HG03025 (cell line): ENCODE results near the gene KY.

Source experiments
- ATAC-seq: cut with Tn5 transposase; IDR thresholded peaks from one replicate; pipeline ENCODE4 v1.9.1; 2021; ENCODE audit warnings: mild to moderate bottlenecking, moderate library complexity; ENCODE audit not compliant: unreplicated experiment, low FRiP score

The KY gene

DNA sequence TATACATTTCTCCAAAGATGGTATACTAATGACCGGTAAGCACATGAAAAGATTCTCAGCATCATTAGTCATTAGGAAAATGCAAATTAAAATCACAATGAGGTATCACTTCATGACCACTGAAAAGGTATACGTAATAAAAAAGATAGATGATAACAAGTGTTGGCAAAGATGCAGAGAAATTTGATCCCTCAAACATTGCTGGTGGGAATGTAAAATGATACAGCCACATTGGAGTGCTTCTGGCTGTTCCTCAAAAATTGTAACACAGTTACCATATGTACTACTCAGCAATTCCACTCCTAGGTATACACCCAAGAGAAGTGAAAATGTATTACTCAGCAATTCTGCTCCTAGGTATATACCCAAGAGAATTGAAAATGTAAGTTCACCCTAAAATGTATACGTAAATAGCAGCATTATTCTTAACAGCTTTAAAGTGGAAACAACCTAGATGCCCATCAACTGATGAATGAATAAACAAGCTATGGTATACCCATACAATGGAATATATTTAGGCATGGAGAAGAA lies 25.0 kb upstream of the KY start:
- ATAC-seq = no peak

- ATAC-seq = no peak
These were observed 21.7 kb upstream of the KY start for GRCh38 chr3:134672571-134672970.

DNA sequence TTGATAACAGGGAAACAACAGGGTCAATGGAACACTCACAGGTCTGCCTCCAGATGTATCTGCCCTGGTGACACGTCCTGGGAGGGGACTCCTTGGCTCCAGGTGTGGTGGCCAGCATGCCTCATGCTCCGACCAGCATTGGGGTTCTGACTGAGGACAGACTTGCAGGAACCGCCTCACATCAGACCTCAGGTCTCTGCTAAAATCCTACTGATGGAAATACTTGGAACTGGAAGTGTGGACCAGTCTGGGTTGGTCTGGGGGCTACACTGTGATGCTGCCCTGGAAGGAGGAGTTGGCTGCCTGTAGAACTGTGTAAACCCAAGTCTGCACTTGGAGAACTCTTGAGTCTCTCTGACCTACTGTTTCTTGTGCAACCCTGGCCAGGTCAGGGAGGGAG lies 17.1 kb upstream of the KY start:
- ATAC-seq = no peak

- ATAC-seq = no peak
These were observed 16.6 kb upstream of the KY start for GRCh38 chr3:134667406-134667805.

DNA sequence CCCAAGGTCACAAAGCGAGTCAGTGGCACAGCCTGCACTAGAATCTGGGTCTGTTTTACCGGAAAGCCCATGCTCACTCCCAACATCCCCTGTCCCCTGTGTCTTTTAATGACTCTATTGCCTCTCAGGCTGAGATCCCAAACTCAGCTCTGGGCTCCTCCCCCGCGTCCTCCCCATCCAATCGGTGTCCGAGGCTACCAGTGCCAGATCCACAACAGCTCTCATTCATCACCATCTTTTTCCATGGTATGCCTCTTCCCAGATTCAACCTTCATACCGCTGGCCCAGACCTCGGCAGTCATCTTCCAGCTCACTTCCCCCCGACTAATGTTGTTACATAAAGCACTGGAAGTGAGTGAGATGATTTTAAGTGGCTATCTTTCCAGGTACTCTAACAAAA lies 16.1 kb upstream of the KY start:
- ATAC-seq = no peak

- ATAC-seq = no peak
These were observed 15.6 kb upstream of the KY start for GRCh38 chr3:134666466-134666865.

DNA sequence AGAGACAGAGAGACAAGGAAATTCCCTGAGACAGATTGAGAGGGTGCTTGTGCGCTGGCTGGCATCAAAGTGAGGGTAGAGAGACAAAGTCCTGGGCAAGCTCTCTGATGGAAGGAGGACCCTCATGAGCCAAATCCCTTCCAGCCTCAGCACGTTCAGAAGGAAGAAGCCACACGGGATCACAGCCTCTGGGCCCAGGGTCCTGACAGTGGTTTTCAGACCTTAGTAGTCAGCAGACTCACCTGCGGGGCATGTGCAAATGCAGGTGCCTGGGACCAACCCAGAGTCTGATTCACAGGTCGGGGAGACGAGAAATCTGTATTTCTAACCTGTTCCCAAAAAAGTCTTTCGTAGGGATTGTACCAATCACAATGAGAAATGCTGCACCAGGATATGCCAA lies 15.2 kb upstream of the KY start:
- no peak for ATAC-seq

DNA sequence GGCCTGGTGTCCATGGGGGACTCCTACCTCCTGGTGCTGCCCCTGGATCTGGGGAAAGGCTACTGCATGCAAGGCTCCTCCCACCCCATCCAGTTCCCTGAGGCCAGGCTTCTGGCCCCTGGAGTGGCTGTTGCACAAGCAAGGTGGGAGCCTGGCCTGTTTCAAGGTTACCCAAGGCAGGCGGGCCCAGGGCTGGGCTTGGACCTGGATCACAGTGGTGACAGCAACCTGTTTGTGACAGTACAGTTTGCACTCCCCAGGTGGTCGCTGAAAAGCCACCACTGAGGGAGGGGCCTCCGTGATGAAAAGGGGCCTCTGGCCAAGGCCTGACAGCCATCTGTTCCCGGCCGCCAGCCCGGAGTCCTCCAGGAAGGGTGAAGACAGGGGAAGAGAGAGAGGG lies 14.4 kb upstream of the KY start:
- no peak for ATAC-seq

DNA sequence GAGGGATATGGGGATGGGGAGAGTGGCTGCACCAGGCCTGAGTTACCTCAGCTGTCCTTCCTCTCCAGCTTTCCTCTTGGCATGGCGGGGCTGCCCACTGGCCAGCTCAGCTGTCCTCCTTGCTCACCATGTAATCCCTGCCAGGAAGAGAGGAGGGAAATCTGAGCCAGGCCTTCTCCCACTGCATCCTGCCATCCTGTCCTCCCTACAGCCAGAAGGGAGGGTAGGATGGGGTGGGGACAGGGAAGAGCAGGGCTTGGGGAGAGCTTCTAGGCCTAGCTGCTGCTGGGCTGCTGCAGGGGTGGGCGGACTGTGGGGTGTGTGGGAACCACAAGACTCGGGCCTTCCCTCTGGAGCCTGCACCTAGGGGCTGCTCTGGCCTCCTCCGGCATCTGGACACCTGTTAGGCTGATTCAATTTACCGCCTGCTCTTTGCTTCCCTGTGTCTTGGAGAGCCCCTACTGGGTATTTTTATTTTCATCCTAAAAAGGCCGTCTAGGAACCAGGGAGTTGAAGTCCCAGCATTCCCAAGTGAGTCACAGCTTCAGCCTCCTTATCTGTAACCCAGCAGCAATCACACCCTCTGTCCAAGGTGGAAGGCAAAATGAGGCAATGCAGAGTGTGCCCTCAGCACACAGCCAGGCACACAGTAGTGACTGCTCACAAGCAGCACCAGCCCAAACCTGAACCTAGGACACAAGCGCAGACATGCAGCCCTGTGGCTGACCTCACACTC lies 13.1 kb upstream of the KY start:
- no peak for ATAC-seq

DNA sequence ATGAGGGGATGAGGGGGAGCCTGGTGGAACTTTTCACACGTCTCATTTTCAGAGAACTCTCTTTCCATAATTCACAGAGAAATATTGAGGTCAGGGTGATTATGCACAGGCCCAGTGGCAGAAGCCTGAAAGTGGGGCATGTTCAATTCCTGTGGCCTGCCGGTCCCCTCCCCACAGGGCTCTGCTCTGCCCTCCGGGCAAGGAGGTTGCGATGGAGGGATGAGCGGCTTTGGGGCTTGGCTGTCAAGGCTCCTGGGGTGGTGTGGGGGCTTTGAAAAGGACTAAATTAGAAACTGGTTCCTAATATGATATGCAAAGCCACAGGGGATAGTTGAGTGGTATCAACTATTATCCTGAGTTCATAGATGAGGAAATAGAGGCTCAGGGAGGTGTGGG lies 9.2 kb upstream of the KY start:
- no peak for ATAC-seq

DNA sequence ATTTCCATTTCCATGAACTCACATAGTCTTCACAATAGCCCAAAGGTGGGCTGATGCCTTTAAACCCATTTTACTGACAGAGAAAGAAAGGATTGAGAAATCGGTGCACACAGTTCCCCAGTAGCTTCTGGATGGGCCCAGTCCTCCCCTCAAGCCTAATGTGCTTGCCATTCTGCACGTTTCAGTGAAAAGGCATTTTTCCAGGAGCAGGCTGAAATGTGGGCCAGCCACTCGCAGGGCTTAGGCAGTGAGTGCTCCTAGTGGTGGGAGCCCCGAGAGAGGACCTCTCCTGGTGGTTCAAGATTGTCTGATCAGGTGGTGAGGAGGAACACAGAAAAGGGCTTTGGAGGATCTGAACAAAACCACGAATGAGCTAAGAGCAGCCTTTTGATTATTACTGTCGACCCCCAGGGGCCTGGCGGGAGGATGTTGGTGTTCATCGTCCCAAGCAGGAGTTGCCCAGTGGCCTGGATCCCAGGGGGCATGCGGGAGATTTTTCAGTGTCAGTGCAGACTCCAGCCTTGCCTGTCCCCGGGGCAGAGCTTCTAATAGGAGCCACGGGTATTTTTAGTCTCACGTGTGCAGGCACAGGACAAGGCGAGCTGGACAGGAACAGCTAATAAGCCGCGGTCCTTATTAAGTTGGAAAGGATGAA lies 8.7 kb upstream of the KY start:
- no peak for ATAC-seq

DNA sequence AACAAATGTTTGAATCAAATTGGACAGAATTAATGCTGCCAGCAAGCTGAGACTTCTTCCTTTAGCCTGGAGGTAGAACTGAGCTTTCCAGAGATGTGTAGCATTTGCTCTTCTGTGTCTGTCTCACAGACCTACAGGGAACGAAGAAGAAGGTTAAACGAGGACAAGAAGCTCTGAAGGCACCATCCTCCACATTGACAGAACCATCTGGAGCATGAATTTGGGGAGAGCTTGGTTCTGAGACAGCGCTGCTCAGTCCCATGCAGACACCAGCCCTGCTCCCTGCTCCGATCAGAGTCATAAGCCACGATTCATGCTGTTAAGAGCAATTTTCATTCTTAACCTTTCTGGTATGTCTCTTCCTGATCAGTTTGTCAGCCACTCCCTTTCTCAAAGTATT lies 7.7 kb upstream of the KY start:
- ATAC-seq = no peak

DNA sequence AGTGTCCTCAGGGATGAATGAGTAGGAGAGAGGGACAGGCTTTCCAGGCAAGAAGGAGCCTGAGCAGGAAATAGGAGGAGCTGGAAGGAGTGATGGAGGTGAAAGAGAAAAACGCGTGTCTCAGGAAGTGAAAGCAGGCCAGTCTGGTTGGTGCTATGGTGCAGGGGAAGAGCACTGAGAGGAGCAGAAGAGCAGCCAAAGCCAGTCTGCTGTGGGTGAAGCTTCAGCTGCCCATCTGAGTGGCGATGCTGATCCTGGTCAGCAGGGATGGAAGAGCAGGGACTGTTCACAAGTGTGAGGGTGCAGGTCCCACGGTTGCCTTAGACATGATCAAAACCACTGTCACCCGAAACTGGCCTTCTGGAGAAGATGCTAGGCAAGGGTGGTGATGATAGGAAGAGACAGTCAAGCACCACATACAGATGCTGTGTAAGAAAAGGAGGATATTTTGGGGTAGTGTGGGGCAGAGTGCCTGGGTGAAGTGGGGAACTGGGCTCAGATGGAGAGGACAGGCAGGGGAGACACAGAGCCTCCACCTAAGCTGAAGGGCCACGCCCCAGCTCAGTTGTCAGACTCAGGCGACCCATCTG lies 5.5 kb upstream of the KY start:
- no peak for ATAC-seq

DNA sequence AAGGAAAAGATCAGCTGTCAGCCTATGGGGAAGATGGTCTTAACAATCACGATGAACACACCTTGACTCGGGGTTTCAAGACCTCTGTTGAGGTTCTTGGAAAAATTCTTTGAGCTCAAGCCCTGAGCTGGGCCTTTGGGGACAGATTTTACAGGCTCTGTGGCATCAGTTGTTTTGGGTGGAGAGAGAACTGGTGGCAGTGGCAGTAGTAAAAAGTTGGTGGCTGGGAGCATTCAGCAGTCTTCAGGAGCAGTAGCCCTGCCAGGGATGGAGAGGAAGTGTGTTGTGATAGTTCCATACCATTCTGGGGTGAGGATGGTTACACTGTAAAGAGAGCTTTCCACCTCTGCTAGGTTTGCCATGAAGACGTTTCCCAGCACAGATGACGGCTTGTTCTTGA lies 4.9 kb upstream of the KY start:
- no peak for ATAC-seq

DNA sequence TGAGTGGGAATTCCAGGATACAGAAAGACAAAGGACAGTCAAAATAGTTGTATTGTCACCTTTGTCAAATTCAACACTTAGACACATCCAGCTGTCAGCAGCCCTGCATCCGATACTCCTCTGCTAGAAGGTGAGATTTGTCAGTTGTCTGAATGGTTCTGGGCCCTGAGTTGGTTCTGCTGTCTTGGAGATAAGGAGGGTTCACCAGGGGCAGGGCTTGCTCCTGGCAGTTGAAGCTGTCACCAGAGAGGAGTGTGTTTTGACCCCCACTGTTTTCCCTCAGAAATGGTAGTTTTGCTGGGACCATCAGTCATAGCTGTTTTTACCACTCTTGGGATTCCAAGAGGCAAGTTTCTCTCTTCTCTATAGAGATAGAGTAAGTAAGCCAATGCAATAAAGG lies 3.2 kb upstream of the KY start:
- ATAC-seq = no peak

DNA sequence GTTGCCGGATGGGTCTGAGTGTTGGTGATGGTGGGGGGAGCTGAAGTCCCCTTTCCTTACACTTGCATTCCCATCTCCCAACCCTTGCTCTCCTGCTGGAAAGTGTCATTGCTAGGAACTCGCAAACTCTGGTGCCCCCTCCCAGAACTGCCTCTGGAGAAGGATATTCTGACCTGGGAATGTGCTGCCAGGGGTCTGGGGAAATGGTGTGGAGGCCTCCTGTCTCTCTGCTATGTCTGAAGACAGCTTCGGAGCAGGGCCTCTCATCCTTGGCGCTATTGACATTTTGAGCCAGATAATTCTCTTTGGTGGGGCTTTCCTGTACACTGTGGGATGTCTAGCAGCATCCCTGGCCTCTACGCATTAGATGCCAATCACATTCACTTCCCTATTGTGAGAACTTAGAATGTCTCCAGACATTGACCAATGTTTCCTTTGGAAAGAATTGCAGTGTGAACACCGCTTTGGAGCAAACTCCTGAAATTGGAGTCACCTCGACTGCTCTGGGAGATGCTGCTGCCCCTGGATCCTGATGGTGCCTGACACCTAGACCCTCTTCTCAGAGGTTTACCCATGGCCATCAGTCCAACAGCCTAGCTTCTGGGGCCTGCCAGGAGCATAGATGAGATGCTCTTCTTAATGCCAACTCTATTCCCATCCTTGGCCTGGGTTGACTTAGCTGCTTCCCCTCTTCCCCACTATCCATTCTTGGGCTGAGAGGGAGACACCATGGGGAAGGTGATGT lies 2.2 kb upstream of the KY start:
- no peak for ATAC-seq

DNA sequence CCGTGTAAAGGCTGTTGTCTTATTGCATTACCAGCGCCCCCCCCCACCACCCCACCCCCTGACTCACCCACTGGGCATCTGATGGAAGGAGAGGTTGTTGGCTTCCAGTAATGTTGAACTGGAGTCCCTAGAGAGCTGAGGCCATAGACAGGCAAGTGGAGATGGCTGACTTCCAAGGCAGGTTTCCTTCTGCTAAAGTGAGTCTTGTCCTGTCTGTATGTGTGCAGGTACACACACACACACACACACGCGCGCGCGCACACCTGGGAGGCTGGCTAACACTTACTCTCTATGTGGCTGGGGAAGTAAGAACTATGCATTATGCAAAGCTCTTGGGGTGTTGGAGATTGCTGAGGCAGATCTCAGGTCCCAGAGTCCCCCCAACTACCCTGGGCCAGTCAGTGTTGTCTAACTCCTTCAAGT lies 1.6 kb upstream of the KY start:
- no peak for ATAC-seq

- no peak for ATAC-seq
These were observed 672 bp upstream of the KY start for GRCh38 chr3:134651347-134652041.

- ATAC-seq = no peak
These were observed 1.6 kb downstream of the KY start for GRCh38 chr3:134649106-134649705.
